Tibial artery (tissue), 4 donors: ENCODE data around the gene ISYNA1.

ENCODE experiments used
- DNase-seq, 2 donors: peaks; one replicate each; pipeline ENCODE4 v3.0.0-alpha.2; 2019
- H3K27ac ChIP-seq, 2 donors: fragments of 200-600 bp; sonication (generic) in 1 of 2; 1 replicate in 1 of 2; 2 replicates in 1 of 2; pipeline ENCODE4 v1.5.1; 2018 to 2019; ENCODE audit warnings: mild to moderate bottlenecking in 1 of 2
- H3K27me3 ChIP-seq, 2 donors: fragments of 200-600 bp; sonication (generic) in 1 of 2; one replicate each; pipeline versions ENCODE4 v1.5.1 to v1.6.0; 2016 to 2019
- H3K36me3 ChIP-seq, 3 donors: fragments of 200-600 bp; sonication (generic) in 2 of 3; one replicate each; pipeline ENCODE4 v1.5.1; 2016 to 2019; ENCODE audit warnings: mild to moderate bottlenecking in 2 of 3
- H3K4me1 ChIP-seq, 4 donors: fragments of 200-600 bp; sonication (generic) in 2 of 4; 1 replicate in 3 of 4; 2 replicates in 1 of 4; pipeline ENCODE4 v1.5.1; 2016 to 2019
- H3K4me3 ChIP-seq, 2 donors: fragments of 200-600 bp; sonication (generic) in 1 of 2; 1 replicate in 1 of 2; 2 replicates in 1 of 2; pipeline ENCODE4 v1.5.1; 2018 to 2019; ENCODE audit warnings: mild to moderate bottlenecking in 2 of 2
- H3K9me3 ChIP-seq, 3 donors: fragments of 200-600 bp; sonication (generic) in 1 of 3; one replicate each; pipeline ENCODE4 v1.5.1; 2016 to 2019
- CTCF ChIP-seq, 2 experiments: fragments of 200-600 bp in 1 of 2; fragments of 450-650 bp in 1 of 2; IDR thresholded peaks; one replicate each; pipeline ENCODE4 v1.5.1; 2017 to 2019; ENCODE audit warnings: antibody characterized with exemption in 2 of 2, mild to moderate bottlenecking in 1 of 2, moderate library complexity in 1 of 2
- intact Hi-C: fragments of 100-400 bp; cut with DNase I; formaldehyde crosslinking; loops from one replicate; pipeline ENCODE4 v1.15.0; 2023; ENCODE audit warnings: low total_unique reads

Gene ISYNA1

GRCh38 chr19:18437491-18438330 lies at the start of gene ISYNA1:
Gene ISYNA1 (minus strand): TSS chr19:18438133. CDS start chr19:18437979, 154 bp downstream.
- H3K36me3 ChIP-seq = peaks cover 5 to 29% (median 15%) of the 10 kb centered on the region in 3 donors

GRCh38 chr19:18486746-18487145 lies 48.8 kb upstream of the ISYNA1 start:
- TF ChIP-seq CTCF (IDR thresholded peaks at IDR 0.05) = no peak
- no peaks in the 10 kb centered on the region for H3K36me3 ChIP-seq
- H3K9me3 ChIP-seq = no peaks in the 10 kb centered on the region
- no peak overlapping the region for H3K27ac ChIP-seq
- no peak overlapping the region for H3K4me3 ChIP-seq
- DNase-seq = no peak
- intact Hi-C loops = no loop called here
- H3K27me3 ChIP-seq = no peaks in the 10 kb centered on the region
- peaks cover 0 to 76% (median 51%) of the 10 kb centered on the region in 4 donors for H3K4me1 ChIP-seq

More at GRCh38 chr19:18437491-18438330, at the start of gene ISYNA1:
- Histone ChIP-seq H3K9me3 (no peaks in the 10 kb centered on the region), H3K27me3 (peaks cover 0 to 9% of the 10 kb centered on the region in 2 donors), H3K27ac (peak within 1 kb of the TSS; percentile 66 to 76), H3K4me1 (peaks cover 0 to 52% (median 46%) of the 10 kb centered on the region in 4 donors), H3K4me3 (peak within 1 kb of the TSS; percentile 58 to 65)
- no peak for DNase-seq
- TF ChIP-seq CTCF (IDR thresholded peaks at IDR 0.05) = no peak
- intact Hi-C loops = no loop called here

- TF ChIP-seq CTCF (IDR thresholded peaks at IDR 0.05) = no peak
- Histone ChIP-seq H3K4me3 (no peak overlapping the region), H3K4me1 (peaks cover 0 to 94% (median 58%) of the 10 kb centered on the region in 4 donors), H3K27ac (no peak overlapping the region), H3K9me3 (no peaks in the 10 kb centered on the region), H3K27me3 (no peaks in the 10 kb centered on the region), H3K36me3 (no peaks in the 10 kb centered on the region)
- intact Hi-C loops = no loop called here
- no peak for DNase-seq
Measured at GRCh38 chr19:18484992-18485391, 47.1 kb upstream of the ISYNA1 start.

GRCh38 chr19:18483119-18483890 lies 45.4 kb upstream of the ISYNA1 start:
- DNase-seq = no peak
- Histone ChIP-seq H3K36me3 (no peaks in the 10 kb centered on the region), H3K4me3 (no peak overlapping the region), H3K4me1 (peaks cover 0 to 95% (median 61%) of the 10 kb centered on the region in 4 donors), H3K27me3 (no peaks in the 10 kb centered on the region), H3K9me3 (no peaks in the 10 kb centered on the region), H3K27ac (no peak overlapping the region)
- intact Hi-C loops = no loop called here
- no peak for TF ChIP-seq CTCF (IDR thresholded peaks at IDR 0.05)

- peaks cover 0 to 95% (median 51%) of the 10 kb centered on the region in 4 donors for H3K4me1 ChIP-seq
- intact Hi-C loops = no loop called here
- no peak for DNase-seq
- H3K27ac ChIP-seq = no peak overlapping the region
- TF ChIP-seq CTCF (IDR thresholded peaks at IDR 0.05) = no peak
- no peaks in the 10 kb centered on the region for H3K9me3 ChIP-seq
- H3K36me3 ChIP-seq = peaks cover 0 to 5% (median 0%) of the 10 kb centered on the region in 3 donors
- H3K4me3 ChIP-seq = no peak overlapping the region
- H3K27me3 ChIP-seq = no peaks in the 10 kb centered on the region
Measured at GRCh38 chr19:18481505-18482222, 43.7 kb upstream of the ISYNA1 start.
